Parathyroid adenoma (tissue), 2 donors: ENCODE results near the gene ZDHHC3.

Source experiments
- H2AFZ ChIP-seq: fragments of 300-600 bp; sonication (generic); one replicate; pipeline ENCODE4 v1.7.0; 2017; ENCODE audit warnings: antibody characterized with exemption, mild to moderate bottlenecking
- H3K27ac ChIP-seq: fragments of 300-600 bp; sonication (generic); one replicate; pipeline ENCODE4 v1.7.0; 2017
- H3K27me3 ChIP-seq: fragments of 300-600 bp; sonication (generic); one replicate; pipeline ENCODE4 v1.7.0; 2017; ENCODE audit warnings: low read length; ENCODE audit not compliant: control insufficient read depth, insufficient read depth
- H3K36me3 ChIP-seq: fragments of 300-600 bp; sonication (generic); one replicate; pipeline ENCODE4 v1.7.0; 2017; ENCODE audit warnings: low read length; ENCODE audit not compliant: control insufficient read depth, insufficient read depth
- H3K4me1 ChIP-seq: fragments of 300-600 bp; sonication (generic); one replicate; pipeline ENCODE4 v1.7.0; 2017; ENCODE audit warnings: control low read depth
- H3K4me2 ChIP-seq: fragments of 300-600 bp; sonication (generic); one replicate; pipeline ENCODE4 v1.7.0; 2017; ENCODE audit warnings: low read length
- H3K4me3 ChIP-seq: fragments of 300-600 bp; sonication (generic); one replicate; pipeline ENCODE4 v1.7.0; 2017; ENCODE audit warnings: low read depth, low read length
- H3K79me2 ChIP-seq: fragments of 300-600 bp; sonication (generic); one replicate; pipeline ENCODE4 v1.7.0; 2017; ENCODE audit warnings: control low read depth
- H3K9ac ChIP-seq: fragments of 300-600 bp; sonication (generic); one replicate; pipeline ENCODE4 v1.7.0; 2017; ENCODE audit warnings: mild to moderate bottlenecking
- H3K9me3 ChIP-seq: fragments of 300-600 bp; sonication (generic); one replicate; pipeline ENCODE4 v1.7.0; 2017; ENCODE audit warnings: low read length; ENCODE audit not compliant: control insufficient read depth
- TF ChIP-seq, protein P1 (sequence below): fragments of 300-600 bp; sonication (generic); IDR thresholded peaks from one replicate; pipeline ENCODE4 v1.7.0; 2017; ENCODE audit warnings: antibody characterized with exemption, mild to moderate bottlenecking
- donor health status: primary hyperparathyroidism.

ZDHHC3 gene

DNA sequence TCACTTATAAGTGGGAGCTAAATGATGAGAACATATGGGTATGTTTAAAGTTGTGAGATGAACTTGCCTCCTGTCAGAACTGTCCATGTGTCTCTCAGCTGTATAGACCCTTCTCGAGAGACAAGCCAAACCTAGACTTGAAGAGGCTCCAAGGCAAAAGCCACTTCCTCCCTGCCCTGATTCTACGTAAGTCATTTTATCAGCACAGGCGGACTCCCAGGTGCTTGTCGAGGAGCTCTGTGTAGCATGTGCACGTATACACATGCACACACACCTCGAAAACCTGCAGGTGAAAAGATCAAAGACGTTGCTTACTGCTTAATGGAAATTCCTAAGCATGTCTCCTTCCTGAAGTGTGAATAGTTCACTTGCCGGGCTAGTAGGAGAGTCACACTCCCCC, 44.6 kb upstream of the ZDHHC3 start:
- Histone ChIP-seq H3K27ac (no peak overlapping the region), H3K79me2 (no peaks in the 10 kb centered on the region), H3K9me3 (no peaks in the 10 kb centered on the region), H3K4me1 (peaks cover 7% of the 10 kb centered on the region), H3K4me2 (no peak overlapping the region), H3K4me3 (no peak overlapping the region), H3K27me3 (no peaks in the 10 kb centered on the region), H2AFZ (no peak overlapping the region), H3K36me3 (no peaks in the 10 kb centered on the region), H3K9ac (no peak overlapping the region)
- TF ChIP-seq, protein P1, sequence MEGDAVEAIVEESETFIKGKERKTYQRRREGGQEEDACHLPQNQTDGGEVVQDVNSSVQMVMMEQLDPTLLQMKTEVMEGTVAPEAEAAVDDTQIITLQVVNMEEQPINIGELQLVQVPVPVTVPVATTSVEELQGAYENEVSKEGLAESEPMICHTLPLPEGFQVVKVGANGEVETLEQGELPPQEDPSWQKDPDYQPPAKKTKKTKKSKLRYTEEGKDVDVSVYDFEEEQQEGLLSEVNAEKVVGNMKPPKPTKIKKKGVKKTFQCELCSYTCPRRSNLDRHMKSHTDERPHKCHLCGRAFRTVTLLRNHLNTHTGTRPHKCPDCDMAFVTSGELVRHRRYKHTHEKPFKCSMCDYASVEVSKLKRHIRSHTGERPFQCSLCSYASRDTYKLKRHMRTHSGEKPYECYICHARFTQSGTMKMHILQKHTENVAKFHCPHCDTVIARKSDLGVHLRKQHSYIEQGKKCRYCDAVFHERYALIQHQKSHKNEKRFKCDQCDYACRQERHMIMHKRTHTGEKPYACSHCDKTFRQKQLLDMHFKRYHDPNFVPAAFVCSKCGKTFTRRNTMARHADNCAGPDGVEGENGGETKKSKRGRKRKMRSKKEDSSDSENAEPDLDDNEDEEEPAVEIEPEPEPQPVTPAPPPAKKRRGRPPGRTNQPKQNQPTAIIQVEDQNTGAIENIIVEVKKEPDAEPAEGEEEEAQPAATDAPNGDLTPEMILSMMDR, result no peak

DNA sequence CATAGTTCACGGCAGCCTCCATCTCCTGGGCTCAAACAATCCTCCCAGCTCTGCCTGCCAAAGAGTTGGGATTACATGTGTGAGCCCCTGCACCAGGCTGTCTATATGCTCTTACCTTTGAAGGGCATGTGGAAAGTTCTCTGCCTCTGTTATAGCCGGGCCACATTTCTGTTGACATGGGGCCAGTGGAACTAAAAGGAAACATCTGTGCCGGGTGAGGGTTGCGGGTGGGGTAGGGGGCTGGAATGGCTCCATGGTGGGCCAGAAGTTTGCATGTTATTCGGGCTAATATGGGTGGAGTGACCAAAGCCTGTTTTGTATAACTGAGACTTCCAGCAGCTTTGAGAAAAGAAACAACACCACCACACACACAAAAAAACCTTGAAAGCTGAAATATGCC, 41.8 kb upstream of the ZDHHC3 start:
- TF ChIP-seq, protein P1, result no peak
- Histone ChIP-seq H3K9ac (no peak overlapping the region), H3K4me3 (no peak overlapping the region), H3K4me2 (no peak overlapping the region), H3K36me3 (no peaks in the 10 kb centered on the region), H3K27me3 (no peaks in the 10 kb centered on the region), H3K9me3 (no peaks in the 10 kb centered on the region), H3K4me1 (peaks cover 16% of the 10 kb centered on the region), H3K27ac (no peak overlapping the region), H3K79me2 (no peaks in the 10 kb centered on the region), H2AFZ (no peak overlapping the region)

DNA sequence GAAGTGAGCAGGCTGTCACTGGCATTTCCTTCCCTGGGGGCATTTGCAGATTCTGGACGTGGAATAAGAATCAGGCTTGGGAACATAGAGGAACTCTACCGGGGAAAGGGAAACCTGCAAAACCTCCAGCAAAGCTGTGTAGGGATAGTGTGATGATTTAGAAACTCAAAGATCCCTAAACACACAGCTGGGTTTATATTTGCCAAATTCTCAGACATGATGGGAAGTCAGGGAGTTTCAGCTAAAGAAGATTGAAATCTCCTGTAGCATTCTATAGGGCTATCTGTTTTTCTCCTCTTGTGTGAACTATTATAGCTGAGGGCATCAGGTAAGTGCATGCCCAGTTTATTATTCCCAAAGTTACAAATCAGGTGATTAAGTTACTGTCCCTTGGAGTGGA, 40.9 kb upstream of the ZDHHC3 start:
- H3K4me1 ChIP-seq, result peaks cover 25% of the 10 kb centered on the region

DNA sequence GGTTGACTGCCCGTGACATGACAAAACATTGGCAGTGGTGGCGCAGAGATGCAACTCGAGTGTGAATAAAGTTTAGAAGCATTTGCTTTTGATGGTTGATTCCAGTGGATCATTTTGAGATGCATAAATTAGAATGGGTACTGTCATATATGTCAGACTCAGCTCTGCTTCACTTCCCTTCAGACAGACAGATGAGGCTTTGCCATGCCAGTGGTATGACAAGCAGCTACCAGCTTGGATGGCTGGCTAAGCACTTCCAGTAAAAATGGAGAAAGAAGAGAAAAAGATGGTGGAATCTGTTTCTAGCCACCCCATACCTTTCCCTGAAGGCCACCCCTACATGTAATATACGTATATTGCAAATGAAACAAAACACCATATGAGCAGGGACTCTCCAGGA, 36.6 kb upstream of the ZDHHC3 start:
- H3K36me3 ChIP-seq, result no peaks in the 10 kb centered on the region
- no peaks in the 10 kb centered on the region for H3K27me3 ChIP-seq
- no peak overlapping the region for H3K9ac ChIP-seq
- H3K27ac ChIP-seq, result peak overlapping the region; percentile 88
- peak overlapping the region; percentile 39 for H2AFZ ChIP-seq
- H3K9me3 ChIP-seq, result no peaks in the 10 kb centered on the region
- peak overlapping the region; percentile 36 for H3K4me3 ChIP-seq
- TF ChIP-seq, protein P1, result no peak
- peak overlapping the region; percentile 69 for H3K4me2 ChIP-seq
- peaks cover 38% of the 10 kb centered on the region for H3K4me1 ChIP-seq
- H3K79me2 ChIP-seq, result no peaks in the 10 kb centered on the region

More for the DNA sequence above, 40.9 kb upstream of the ZDHHC3 start:
- no peak overlapping the region for H3K4me2 ChIP-seq
- H3K79me2 ChIP-seq, result no peaks in the 10 kb centered on the region
- no peak overlapping the region for H3K4me3 ChIP-seq
- H3K27ac ChIP-seq, result no peak overlapping the region
- TF ChIP-seq, protein P1, result no peak
- H2AFZ ChIP-seq, result no peak overlapping the region
- H3K9ac ChIP-seq, result no peak overlapping the region
- H3K9me3 ChIP-seq, result no peaks in the 10 kb centered on the region
- H3K36me3 ChIP-seq, result no peaks in the 10 kb centered on the region
- H3K27me3 ChIP-seq, result no peaks in the 10 kb centered on the region

DNA sequence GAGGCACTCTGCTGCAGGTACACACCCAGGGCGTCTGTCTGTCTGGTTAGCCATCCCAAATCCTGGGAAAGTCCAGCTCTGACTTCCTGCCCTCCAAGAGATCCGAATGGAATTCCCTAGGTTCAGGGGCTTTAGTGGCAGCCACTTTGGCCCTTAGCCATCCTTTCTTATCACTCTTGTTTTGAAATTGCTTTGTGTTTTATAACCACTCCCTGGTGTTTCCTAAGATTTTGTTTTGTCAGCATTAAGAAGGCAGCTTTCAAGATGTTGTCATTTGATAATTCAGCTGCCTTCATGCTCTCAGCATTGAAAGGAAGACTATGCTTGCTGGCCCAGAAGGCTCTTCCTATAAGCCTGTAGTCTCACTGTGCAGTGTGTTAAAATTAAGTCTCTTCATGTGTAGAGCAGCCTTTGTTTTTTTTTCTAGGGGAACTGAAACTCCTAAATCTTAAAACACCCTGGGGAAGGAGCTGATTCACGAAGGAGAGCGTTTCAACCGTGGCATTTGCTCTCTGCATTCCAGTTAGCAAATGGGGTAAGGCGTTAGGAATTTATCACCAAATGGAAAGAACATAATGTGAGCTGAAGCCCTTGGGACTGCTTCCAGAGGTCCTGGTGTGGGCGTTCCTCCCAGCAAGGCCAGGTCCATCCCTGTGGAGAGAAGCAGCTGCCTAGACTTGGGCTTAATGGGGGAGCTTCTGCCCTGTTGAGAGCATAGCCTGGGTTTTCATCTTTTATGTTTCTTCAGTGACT, 36.0 kb upstream of the ZDHHC3 start:
- Histone ChIP-seq H3K4me3 (peak overlapping the region; percentile 36), H3K9ac (no peak overlapping the region), H3K4me1 (peaks cover 38% of the 10 kb centered on the region), H2AFZ (peak overlapping the region; percentile 39), H3K27me3 (no peaks in the 10 kb centered on the region), H3K36me3 (no peaks in the 10 kb centered on the region), H3K79me2 (no peaks in the 10 kb centered on the region), H3K9me3 (no peaks in the 10 kb centered on the region), H3K27ac (peak overlapping the region; percentile 88), H3K4me2 (peak overlapping the region; percentile 69)
- TF ChIP-seq, protein P1, result no peak
